NCI-H345 treated with DMSO at 0.1 percent for 48 hours (cell line): ENCODE measurements around the gene SLC22A23.

Experiments
- DNase-seq: peaks from one replicate; lab custom pipeline; 2025; ENCODE audit not compliant: unreplicated experiment; lab: John Stamatoyannopoulos, UW

SLC22A23 gene, protein sequence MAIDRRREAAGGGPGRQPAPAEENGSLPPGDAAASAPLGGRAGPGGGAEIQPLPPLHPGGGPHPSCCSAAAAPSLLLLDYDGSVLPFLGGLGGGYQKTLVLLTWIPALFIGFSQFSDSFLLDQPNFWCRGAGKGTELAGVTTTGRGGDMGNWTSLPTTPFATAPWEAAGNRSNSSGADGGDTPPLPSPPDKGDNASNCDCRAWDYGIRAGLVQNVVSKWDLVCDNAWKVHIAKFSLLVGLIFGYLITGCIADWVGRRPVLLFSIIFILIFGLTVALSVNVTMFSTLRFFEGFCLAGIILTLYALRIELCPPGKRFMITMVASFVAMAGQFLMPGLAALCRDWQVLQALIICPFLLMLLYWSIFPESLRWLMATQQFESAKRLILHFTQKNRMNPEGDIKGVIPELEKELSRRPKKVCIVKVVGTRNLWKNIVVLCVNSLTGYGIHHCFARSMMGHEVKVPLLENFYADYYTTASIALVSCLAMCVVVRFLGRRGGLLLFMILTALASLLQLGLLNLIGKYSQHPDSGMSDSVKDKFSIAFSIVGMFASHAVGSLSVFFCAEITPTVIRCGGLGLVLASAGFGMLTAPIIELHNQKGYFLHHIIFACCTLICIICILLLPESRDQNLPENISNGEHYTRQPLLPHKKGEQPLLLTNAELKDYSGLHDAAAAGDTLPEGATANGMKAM

DNA sequence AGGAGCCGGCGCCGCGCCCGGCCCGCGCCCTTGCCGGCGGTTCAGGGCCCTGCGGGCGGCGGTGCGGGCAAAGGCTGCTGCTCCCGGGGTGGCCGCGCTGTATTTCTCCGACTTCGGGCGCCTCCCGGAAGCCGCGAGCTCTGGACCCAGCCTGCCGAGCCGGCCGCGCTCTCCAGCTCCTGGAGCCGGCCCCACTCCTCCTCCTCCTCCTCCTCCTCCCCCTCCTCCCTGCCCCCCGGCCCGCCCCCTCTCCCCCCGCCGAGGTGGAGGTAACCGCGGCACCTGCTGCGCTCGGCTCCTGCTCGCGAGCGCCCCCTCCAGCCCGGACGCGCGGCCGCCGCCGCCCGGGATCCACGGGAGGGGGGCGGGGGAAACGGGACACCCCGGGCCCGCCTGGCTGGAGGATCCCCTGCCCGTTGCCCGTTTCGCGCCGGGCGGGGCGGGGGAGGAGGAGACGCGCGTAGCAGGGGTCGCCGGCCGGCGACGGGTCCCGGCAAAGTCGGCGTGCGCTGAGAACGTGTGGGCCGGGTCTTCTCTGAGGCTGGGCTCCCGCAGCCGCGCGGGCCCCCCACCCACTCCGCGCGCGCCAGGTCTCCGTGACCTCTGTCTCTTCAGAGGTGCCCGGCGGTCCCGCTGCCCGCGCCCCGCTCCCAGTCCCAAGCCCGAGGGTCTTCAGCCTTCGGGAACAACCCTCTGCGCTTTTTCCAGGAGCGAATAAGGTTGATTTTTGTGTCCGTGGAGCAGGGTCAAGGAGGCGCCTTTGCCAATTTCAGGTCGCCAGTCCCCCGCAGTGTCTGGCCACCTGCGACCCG, at the start of gene SLC22A23:
Gene SLC22A23 (minus strand): TSS at position 153 of the 812 bp plus-strand sequence. CDS start 491 bp downstream, outside the sequence.
- DNase-seq, result no peak

DNA sequence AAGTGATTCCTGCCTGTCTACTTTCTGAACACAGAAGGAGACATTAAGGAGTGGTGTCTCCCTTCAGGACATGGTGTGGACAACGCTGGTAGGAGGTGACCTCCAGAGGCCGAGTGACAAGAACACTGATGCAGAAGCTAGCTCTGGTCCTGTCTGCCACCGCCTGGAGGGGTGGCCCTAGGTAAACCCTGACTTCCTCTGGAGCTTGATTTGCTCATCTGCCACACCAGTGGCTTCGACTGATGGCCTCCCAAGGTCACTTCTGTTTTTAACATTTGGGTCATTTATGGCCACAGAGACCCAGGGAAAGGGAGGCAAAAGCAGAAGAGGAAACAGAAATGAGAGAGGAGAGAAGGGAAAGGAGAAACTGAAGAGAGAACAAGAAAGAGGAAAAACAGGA, 49.4 kb upstream of the SLC22A23 start:
- DNase-seq, result no peak

DNA sequence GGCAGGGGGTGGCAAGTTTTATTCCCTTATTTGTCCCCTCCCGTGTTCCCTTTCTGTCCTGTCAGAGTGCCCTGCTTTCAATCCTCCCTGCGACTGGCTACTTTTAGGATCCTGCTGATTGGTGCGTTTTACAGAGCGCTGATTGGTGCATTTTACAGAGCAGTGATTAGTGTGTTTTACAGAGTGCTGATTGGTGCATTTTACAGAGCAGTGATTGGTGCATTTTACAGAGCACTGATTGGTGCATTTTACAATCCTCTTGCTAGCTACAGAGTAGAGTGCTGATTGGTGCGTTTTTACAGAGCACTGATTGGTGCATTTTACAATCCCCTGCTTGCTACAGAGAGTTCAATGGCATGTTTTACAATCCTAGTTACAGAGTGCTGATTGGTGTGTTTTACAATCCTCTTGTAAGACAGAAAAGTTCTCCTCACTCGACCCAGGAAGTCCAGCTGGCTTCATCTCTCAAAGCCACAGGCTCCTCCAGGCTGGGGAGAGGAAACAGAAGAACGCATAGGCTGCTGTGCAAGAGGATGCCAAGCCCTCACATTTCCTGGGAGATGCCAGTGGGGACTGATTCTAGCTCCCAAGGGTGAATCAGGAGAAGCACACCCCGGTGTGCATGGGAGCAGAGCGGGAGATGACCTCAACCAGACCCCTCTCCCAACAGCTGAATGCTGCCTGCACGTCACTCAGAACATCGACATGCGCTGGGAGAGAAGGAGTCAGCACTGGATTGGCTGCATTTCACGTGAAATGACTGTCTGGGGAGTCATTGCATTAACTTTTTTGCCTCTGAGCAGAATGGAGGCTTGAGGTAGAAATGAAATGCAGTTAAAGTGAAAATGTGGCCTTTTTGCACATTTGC, 48.3 kb upstream of the SLC22A23 start:
- DNase-seq, result no peak

DNA sequence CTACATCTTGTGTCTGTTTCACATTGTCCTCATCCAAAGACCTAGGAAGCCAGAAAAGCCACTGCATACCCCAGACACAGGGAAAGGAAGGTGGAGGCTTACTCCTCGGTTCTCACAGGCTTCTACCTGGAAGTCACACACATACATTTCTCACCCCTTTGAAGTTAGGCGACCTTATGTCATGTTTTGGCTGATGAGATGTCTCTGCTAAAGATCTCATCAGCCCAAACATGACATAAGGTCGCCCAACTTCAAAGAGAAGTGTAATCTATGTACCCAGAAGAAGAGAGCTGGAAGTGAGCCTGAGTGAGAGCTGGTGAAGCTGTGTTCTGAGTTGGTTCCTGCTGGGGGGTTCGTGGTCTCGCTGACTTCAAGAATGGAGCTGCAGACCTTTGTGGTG, 47.5 kb upstream of the SLC22A23 start:
- no peak for DNase-seq

DNA sequence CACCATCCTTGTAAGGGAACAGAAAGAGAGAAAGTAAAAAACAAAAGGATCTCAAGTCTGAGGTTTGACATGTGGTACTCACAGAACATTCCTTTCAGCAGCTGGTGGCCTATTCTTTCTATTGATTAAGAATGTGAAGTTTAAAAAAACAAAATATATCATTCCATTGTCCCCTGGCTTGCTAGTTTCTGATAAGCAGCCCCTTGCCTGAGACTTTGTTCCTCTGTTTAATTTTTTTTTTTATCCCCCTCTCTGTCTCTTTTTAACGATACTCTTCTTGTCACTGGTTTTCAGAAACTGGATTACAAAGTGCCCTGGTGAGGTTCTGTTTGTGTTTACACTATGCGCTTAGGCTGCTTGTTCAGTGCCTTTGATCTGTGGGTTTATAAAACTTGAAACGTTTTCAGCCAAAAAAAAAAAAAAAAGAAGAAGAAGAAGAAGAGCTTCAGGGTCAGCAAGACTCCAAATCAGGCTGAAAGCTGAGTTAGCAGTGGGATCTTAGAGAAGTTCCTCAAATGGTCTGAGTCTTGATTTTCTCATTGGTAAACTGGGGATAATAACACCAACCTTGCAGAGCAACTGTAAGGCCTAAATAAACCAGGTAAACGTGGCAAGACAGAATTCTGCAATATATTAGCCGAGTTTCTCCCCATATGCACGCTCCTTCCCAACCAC, 45.1 kb upstream of the SLC22A23 start:
- DNase-seq, result no peak

DNA sequence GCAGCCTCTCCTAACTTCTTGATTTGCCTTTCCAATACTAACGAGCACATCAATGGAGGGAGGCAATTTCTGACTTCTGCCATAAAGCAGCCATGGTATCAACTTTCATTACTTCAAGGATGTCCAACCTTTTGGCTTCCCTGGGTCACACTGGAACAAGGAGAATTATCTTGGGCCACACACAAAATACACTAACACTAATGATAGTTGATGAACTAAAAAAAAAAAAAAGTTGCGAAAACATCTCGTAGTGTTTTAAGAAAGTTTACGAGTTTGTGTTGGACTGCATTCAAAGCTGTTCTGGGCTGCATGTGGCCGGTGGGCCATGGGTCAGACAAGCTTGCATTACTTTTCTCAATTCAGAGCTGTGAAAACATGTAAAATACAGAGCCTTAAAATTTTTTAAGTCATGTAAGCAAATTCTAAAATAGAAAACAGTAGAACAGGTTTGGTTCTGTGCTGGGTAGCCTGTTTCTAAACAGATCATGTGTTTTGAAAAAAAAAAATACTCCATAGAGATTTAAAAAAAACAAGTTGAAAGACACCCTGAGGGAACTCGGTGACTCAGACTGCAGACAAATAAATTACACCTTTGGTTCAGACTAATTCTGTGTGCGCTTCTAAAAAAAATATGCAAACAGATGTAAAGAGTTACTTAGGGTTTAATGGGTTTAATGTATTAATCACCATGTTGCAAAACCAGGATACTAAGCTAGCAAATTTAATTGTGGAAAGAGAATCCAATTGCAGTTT, 43.6 kb upstream of the SLC22A23 start:
- no peak for DNase-seq

DNA sequence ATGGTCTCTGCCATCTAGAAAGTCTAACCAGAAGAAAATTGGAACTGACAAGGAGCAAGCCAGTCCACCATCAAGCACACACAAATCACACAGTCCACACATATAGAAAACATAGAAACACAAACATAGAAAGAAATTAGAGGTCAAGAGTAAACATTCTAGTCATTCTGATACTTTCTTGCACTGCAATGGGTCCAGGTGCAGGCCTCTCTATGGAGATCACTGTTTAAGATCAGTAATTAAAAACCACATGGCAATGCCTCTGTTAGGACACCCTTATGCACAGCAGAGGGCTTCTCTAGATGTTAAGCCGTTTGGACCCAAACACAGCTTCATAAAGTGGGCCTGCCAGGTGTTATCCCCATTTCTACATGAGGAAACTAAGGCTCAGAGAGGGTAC, 42.8 kb upstream of the SLC22A23 start:
- DNase-seq, result no peak

DNA sequence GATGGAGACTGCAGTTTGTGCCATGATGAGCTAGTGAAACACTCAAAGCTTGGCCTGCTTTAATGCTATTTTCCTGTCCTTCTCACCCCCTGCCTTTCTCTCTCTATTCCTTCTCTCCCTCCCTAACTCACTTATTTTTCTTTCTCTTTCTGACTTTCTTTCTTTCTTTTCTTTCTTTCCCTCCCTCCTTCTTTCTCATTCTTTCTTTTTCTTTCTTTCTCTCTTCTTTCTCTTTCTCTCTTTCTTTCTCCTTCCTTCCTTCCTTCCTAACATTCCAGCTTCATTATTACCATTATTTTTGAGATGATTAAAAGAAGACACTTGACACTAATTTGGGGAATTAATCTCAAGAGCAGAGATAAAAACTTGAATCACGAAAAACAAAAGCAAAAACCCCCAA, 39.5 kb upstream of the SLC22A23 start:
- no peak for DNase-seq

DNA sequence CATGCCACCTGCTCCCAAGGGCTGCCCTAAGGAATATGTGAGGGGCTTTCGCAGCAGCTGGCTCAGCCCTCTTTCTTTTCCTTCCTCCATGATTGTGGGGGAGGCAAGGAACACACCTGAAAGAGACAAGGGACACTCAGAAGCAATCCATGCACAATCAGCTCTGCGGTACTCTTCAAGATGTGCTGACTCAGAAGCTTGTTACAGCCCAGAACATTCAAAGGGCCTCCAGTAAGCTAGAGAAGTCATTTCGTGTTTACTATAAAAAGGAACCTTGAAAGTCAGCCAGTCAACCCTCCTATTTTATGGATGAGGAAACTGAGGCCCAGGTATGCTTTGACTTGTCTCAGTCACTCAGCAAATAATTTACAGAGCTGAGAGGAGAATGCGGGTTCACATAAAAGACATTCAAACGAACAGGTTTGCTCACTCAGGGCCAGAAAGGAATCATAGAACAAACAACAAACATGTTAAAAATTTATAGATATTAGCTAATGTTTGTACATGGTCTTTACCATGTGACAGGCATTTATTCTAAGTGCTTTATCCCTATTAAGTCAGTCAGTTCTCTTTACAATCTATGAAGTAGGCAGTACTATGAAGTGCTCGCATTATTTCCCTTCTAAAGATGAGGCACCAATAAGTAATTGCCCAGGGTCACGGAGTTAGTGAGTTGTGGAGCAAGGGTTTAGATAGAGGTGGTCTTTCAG, 37.7 kb upstream of the SLC22A23 start:
- no peak for DNase-seq

DNA sequence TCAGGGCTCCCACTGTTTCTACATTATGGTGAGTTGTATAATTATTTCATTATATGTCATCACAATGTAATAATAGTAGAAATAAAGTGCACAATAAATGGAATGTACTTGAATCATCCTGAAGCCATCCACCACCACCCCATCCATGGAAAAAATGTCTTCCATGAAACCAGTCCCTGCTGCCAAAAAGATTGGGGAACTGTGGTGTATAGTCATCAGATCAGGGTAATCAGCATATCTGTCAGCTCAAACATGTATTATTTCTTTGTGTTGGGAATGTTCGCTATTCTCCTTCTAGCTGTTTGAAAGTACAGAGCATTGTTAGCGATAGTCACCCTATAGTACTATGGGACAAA, 33.8 kb upstream of the SLC22A23 start:
- no peak for DNase-seq

DNA sequence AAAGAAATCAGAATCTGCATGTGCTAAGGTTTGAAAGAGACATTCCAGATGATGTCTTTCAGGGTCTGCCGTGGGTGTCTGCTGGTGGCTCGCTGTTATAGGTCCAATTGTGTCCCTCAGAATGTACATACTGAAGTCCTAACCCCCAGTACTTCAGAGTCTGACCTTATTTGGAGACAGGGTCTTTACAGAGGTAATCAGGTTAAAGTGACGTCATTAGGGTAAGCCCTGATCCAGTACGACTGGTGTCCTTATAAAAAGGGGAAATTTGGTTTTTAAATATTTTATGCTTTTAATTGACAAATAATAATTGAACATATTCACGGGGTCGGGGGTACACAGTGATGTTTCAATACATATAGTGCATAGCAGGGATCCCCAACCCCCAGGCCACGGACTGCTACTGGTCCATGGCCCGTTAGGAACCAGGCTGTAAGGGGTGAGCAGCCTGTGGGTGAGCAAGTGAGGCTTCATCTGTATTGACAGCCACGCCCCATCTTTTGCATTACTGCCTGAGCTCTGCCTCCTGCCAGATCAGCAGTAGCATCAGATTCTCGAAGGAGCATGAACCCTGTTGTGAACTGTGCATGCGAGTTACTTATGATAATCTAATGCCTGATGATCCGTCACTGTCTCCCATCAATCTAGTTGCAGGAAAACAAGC, 33.2 kb upstream of the SLC22A23 start:
- DNase-seq, result no peak

DNA sequence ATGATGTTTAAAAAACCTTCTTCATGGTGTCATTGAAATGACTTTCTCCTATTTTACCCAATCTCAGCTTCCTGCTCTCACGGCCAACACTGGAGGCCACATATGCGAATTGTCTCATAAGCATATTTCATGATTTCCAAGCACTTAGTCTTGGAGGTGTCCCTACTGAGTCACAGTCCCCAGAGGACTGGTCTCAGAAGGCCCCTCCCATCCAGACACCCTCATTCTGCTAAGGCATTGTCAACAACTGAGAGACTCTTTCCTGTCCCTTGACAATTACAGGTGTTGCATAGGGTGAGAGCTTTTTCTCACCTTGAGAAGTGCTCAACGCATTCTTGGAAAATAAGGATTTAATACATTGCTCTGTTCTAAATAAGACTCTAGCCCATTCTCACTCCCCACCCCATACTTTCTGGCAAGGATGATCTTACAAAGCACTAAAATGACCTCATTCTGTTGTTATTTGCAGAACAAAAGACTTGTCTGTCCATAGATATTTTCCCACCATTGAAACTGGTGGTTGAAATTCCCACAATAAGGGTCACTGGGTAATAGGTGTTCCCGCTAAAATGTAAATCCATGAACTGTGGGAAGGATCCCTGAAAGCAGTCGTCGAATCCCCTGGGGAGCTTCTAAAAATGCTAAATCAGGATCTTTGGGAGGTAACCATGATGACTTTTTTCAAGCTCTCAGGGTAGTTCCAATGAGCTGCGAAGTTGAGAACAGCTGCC, 32.3 kb upstream of the SLC22A23 start:
- DNase-seq, result no peak

DNA sequence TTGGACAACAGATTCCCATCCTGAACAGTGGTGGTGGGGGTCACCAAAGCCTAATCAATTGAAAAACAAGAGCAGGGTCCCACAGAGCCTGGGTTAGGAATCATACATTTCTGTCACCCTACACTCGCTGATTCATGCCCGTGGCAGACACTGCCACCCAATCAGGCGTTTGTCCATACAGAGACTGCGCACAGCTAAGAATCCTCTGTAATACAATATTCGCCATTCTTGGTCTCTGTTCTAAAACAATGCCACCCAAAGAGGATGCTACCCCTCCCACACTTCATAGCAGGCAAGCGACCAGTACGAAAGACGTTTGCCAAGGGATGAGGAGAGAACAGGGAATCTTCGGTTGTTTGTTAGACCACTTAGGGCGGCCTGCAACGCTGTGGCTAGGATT, 28.1 kb upstream of the SLC22A23 start:
- no peak for DNase-seq

DNA sequence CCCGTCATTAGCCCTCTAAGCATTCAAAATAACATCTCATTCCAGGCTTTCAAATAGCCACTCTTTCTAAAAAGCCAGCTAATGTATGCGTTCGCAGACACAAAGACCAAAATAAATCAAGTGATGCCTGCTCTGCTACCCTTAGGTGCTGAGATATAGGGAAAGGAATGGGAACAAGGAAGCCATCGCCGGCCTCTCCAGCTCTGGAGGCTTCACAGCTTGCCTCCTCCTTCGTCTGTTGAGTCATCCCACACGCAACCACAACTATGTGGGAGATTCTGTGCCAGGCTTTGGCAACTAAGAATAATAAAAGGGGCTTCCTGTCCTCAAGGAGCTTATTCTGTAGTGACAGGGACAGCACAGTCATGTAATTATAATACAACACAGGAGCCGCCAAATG, 27.3 kb upstream of the SLC22A23 start:
- no peak for DNase-seq

DNA sequence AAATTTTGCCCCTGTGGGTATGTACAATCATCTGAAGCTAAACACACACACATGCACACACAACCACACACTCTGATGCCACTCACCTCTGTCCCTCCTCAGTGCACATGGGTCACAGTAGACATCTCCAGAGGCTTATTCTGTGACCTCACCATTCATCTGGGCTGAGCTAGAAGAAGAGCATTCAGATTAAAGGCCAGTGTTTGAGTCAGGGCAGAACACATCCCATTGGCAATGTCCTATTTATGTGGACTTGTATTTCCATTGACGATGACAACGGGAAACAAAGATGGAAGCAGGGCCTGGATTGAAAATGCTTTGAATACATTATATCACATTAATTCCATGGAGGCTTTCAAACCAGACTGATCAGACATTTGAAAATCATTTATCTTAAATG, 26.8 kb upstream of the SLC22A23 start:
- no peak for DNase-seq

DNA sequence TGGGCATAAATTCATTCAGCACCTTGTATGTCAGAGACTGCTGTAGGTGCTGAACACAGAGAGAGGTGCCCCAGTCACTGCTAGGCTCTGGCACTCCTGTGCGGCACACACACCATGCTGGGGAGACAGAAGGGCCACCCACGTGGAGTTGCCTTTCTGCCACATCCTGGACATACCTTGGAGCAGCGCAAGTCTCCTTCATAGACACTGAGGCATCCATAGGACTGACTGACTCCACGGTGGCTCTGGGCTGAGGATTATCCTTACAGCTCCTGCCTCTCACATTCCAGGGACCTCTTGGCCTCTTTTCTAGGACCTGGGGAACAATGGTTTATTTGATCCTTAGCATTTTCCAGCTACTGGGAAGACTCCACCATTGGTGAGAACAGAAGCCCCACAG, 26.0 kb upstream of the SLC22A23 start:
- DNase-seq, result no peak

DNA sequence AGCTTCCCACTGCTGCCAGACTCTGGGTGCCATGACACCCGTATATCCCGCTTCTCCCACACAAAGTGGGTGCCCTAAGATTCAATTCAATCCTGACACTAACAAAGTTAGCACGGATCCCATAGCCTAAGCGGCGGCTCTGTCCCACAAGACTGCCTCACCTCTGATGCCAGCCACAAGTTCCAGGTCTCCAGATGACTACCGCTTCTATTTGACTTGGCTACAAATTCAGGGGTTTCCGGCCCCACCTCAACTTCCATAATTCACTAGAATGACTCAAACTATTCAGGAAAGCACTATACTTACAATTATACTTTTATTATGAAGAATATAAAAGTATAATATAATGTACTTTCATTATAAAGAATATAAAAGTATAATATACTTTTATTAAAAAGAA, 24.8 kb upstream of the SLC22A23 start:
- DNase-seq, result no peak

DNA sequence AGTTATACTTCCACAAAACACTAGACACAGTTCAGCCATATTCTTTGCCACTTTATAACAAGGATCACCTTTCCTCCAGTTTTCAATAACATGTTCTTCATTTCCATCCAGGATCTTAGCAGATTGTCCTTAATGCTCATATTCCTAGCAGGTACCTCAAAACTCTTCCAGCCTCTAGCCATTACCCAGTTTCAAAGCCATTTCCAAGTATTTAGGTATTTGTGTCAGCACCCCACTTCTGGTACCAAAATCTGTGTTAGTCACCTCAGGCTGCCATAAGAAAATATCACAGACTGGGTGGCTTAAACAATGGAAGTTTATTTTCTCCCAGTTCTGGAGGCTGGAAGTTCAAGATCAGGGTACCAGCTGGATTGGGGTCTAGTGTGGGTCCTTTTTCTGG, 23.2 kb upstream of the SLC22A23 start:
- DNase-seq, result no peak
